Measurements from ENCODE around the gene SLC13A4. TPM values are rescaled to one million over a fixed set of nuclear protein-coding genes. Genes with fewer than 3 reads are reported as not detected.

SLC13A4 gene
- total and polyA plus RNA-seq, 2 of the 4 experiments (the other 2 are of a cell fraction) = 0.10 TPM; not detected in 1

DNA sequence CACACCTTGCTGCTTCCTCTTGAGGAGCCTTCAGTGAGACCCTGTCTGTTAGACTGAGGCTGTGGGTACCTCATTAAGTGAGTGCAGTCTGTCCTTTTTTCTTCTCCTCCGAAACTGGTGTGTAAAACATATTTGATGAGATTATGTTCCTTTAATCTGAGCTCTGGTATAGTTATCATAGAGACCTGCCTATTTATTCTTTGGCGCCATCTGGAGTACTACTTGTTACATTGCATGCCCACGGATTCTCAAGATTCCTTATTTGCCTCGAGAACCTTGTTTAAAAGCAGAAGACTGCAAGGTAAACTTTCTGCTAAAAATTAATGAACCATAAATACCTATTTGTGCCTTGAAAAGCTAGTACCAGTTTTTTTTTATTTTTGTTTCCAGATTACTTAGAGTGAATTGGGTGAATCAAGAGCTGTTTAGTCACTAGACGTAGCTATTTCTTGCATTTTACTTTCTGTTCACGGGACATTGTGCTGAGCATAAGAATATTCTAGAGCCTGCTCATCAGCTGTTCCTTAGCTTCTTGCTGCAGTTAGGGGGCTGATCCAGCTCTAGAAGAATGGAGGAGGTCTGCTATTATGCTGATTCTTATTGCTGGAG lies 82.6 kb downstream of the SLC13A4 start:
- Histone ChIP-seq H4K8ac (ENCODE audit: low read depth in 2 of 2, low read length in 2 of 2) (no peak overlapping the region), H3K27ac (ENCODE audit: insufficient read depth, low read length) (no peak overlapping the region), H2AK9ac (replicated peaks; ENCODE audit: low read depth, low read length, poor library complexity) (no peak overlapping the region), H2BK120ac (ENCODE audit: low read depth, low read length) (no peak overlapping the region), H3K18ac (ENCODE audit: low read depth, low read length) (no peak overlapping the region), H3K9ac (ENCODE audit: low read depth, low read length) (no peak overlapping the region), H2BK15ac (ENCODE audit: low read depth, low read length) (no peak overlapping the region), H3K9me3 (ENCODE audit: control insufficient read depth, insufficient read depth, low read length) (no peaks in the 10 kb centered on the region), H2AK5ac (ENCODE audit: low read depth, low read length) (no peak overlapping the region), H3K4ac (ENCODE audit: low read depth, low read length) (no peak overlapping the region), H4K91ac (ENCODE audit: insufficient read depth, low read depth, low read length) (no peak overlapping the region), H3K23ac (ENCODE audit: low read depth, low read length) (no peak overlapping the region), H2AFZ (replicated peaks; ENCODE audit: low read length, poor library complexity) (no peak overlapping the region), H3K4me1 (ENCODE audit: control insufficient read depth, insufficient read depth, low read length) (no peaks in the 10 kb centered on the region), H4K20me1 (ENCODE audit: insufficient read depth, low read length) (no peaks in the 10 kb centered on the region), H3K4me2 (ENCODE audit: low read depth, low read length) (no peak overlapping the region), H3K9me1 (ENCODE audit: insufficient read depth, low read length) (no peaks in the 10 kb centered on the region), H2BK5ac (ENCODE audit: low read depth, low read length, poor library complexity, severe bottlenecking) (no peak overlapping the region), H3K56ac (ENCODE audit: extremely low read depth, insufficient read depth, low read length) (no peak overlapping the region), H3K27me3 (ENCODE audit: control insufficient read depth, insufficient read depth, low read length) (no peaks in the 10 kb centered on the region), H3K79me1 (ENCODE audit: low read depth in 1 of 2, low read length in 2 of 2) (no peaks in the 10 kb centered on the region), H3K4me3 (ENCODE audit: insufficient read depth, low read depth, low read length) (no peak overlapping the region), H2BK20ac (ENCODE audit: low read depth, low read length) (no peak overlapping the region), H3K36me3 (ENCODE audit: control insufficient read depth, insufficient read depth, low read length) (peaks cover 16% of the 10 kb centered on the region), H4K5ac (ENCODE audit: low read depth, low read length) (no peak overlapping the region), H3K14ac (replicated peaks; ENCODE audit: low read depth, low read length) (no peak overlapping the region)
- DNase-seq = peak; percentile 64
- CTCF ChIA-PET = interaction anchor here (0.5 to 2.2 kb wide), 20 partner anchors 12 to 1981 kb away, joined by 3 to 13 read pairs (median 4); partner anchors contain the start of gene STMP1
- WGBS, 2 experiments (ENCODE audit: extremely low coverage in 2 of 2, insufficient read length in 1 of 2) = no CpG with 5 or more reads among the region's 6 CpGs
- intact Hi-C loops (cut with micrococcal nuclease) = loop anchor here (2.0 to 10.0 kb wide), 3 partner anchors 25 to 961 kb away; no protein-coding TSS in a partner anchor
- peak; percentile 96 for ATAC-seq (ENCODE audit: low read depth)
- POLR2A ChIA-PET (ENCODE audit: unreplicated experiment) = interaction anchor here (0.6 kb wide), 1 partner anchor 17 kb away, joined by 3 read pairs; the partner anchor contains the start of gene STMP1
- in situ Hi-C loops (cut with MboI; ENCODE audit: low sequenced_read_pairs) = loop anchor here (10.0 kb wide), 1 partner anchor 371 kb away; no protein-coding TSS in a partner anchor
- BruUV-seq (replicated peaks) = no TSS peak
- TF ChIP-seq SMC3 (IDR thresholded peaks at IDR 0.05; ENCODE audit: low read depth, low read length) (peak; percentile 77), RAD21 (IDR thresholded peaks at IDR 0.05; ENCODE audit: low read length) (peak; percentile 69), NFE2L2 (IDR thresholded peaks at IDR 0.05; ENCODE audit: low read depth, low read length) (no peak)
- TF ChIP-seq, protein P1, sequence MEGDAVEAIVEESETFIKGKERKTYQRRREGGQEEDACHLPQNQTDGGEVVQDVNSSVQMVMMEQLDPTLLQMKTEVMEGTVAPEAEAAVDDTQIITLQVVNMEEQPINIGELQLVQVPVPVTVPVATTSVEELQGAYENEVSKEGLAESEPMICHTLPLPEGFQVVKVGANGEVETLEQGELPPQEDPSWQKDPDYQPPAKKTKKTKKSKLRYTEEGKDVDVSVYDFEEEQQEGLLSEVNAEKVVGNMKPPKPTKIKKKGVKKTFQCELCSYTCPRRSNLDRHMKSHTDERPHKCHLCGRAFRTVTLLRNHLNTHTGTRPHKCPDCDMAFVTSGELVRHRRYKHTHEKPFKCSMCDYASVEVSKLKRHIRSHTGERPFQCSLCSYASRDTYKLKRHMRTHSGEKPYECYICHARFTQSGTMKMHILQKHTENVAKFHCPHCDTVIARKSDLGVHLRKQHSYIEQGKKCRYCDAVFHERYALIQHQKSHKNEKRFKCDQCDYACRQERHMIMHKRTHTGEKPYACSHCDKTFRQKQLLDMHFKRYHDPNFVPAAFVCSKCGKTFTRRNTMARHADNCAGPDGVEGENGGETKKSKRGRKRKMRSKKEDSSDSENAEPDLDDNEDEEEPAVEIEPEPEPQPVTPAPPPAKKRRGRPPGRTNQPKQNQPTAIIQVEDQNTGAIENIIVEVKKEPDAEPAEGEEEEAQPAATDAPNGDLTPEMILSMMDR (conservative IDR thresholded peaks at IDR 0.05; ENCODE audit: low read depth, low read length) = peak; percentile 79
- dilution Hi-C loops (cut with HindIII; ENCODE audit: low sequenced_read_pairs, unreplicated experiment) = no loop called here

Data from IMR-90 (cell line).